Right lung (tissue), 5 donors: ENCODE results near the gene SERPINH1. TPM values are rescaled to one million over a fixed set of nuclear protein-coding genes. Genes with fewer than 3 reads are reported as not detected.

Experiments used
- DNase-seq, 2 donors: peaks; one replicate each; pipeline ENCODE4 v3.0.0-alpha.2; 2013
- polyA plus RNA-seq, 5 donors: library from polyadenylated mRNA; unstranded; fragments of 120-200 nt; gene quantifications; one replicate each; pipeline versions ENCODE4 v1.2.1 to v1.2.3, GENCODE V29; 2013; ENCODE audit warnings: inconsistent platforms in 1 of 5, low replicate concordance in 1 of 5; ENCODE audit not compliant: insufficient read length in 5 of 5, insufficient read depth in 1 of 5

Gene SERPINH1
- polyA plus RNA-seq, 5 donors = 354 to 546 (median 466) TPM

DNA sequence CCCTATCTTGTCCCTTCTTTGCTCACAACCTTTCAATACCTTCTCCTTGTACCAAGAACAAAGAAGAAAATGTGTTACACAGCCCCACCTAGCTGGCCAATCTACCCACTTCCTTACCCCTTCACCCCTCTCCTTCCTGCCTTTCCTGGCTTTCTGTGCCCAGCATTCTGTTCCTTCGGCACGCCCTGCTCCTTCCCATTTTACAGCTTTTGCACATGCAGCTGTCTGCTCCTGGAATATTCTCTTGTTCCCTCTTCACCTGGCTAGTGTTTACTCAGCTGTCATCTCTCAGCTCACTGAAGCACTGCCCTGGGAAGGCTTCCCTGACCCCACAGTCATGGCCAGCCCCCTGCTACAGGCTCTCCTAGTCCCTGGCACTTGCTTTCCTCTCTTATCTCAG, 30.7 kb downstream of the SERPINH1 start:
- DNase-seq = no peak

- DNase-seq = no peak
Measured at GRCh38 chr11:75593286-75593915, 31.3 kb downstream of the SERPINH1 start.

DNA sequence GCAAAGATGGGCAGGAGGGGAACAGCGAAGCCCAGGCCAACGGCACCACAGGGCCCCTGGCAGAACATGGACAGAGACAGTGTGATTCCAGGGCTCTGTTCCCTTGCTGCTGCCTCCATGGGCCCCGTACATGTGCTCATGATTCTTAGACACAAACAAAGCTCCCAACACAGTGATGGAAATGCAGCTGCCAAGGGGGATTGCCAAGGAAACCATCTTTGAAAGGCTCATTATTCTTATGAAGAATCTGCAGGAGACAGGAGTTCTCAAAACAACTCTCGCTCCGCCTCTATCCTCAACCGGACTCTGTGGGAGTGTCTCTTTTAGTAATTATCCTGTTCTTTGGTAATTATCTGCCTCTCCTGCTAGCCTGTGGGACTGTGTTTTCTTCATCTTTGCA, 32.2 kb downstream of the SERPINH1 start:
- no peak for DNase-seq

DNA sequence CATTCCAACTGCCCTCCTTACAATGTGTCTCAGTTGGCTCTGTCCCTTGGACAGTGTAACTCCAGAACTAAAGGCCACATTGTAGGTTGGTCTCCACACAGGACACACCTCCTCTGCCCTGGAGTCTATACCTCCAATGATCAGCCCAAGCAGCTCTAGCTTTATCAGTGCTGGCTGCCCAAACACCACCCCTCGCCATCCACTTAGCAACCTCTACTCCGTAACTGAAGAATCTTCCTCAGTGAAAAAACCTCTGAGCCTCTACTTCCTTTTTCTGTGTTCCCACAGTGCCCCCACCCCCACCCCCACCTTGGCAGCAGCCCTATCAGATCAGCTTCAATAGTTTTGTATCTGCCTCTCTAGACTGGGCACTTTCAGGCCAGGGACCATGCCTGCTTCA, 33.4 kb downstream of the SERPINH1 start:
- DNase-seq = no peak

- DNase-seq = no peak
Measured at GRCh38 chr11:75596914-75597313, 34.9 kb downstream of the SERPINH1 start.

DNA sequence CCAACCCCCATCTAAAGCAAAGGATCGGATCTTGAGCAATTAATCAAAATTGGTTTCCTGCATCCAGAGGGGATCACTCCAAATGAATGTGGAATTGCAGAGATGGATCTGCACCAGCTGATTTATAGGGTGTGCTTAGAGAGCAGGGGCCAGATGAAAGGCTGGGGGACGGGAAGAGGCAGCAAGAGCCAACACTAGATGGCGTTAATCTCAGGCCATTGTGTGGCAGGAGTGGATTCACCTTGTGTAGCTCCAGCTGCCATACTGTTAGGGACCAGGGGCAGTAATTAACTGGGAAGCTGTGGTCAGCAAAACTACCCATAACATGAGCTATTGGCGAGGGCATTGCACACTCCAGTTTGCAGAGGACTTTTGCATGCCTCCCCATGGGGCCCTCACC, 35.6 kb downstream of the SERPINH1 start:
- DNase-seq = no peak

DNA sequence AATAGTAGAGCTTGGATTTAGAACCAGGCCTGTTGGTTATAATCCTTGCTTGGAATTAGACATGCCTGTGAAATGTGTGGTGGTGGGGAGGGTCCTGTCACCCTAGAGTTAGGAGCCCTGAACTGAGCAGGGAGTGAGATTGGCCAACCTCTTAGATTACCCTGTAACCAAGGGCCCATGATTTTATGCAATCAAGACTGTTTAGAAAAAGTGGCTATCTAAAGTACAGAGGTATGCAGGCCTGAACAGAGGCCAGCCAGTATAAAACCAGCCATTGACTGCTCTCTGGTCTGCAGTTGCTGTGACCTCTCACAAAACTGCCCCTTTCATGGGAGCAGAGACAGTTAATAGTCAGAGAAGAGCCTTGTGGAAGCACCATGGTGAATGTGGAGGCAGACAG, 36.2 kb downstream of the SERPINH1 start:
- no peak for DNase-seq

DNA sequence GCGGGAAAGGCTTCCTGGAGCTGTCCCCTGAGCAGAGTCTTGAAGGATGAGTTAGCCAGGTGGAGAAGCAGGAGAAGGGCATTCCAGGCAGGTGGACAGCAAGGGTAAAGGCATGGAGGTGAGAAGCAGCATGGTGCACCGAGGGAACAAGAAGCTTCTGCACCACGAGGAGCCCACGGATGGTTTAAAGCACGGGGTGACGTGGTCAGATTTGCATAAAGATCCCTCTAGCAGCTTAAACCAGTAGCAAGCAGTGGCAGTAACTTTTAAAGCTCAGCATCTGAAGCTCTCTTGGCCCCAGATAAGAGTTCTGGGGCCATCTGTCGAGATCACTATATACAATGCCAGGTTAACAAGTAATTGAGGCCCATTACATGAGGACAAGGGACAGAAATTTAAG, 36.8 kb downstream of the SERPINH1 start:
- DNase-seq = no peak

DNA sequence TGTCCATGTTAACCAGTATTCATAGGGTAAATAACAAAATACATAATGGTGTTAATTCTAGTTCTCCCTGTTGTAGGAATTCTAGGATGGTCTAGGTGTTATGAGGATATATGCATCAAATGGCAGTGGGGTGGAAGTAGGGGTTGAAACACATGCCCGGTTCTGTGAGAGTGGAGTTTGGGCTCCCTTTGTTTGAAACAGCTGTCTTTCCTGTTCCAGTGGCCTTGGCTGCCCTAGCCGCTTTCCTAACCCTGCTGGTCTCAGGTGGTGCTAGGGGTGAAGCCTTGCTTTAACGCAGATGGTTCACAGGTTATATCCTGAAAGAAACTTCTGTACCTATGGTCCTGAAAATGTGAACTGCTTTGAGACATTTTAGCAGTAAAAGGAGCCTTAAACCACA, 38.3 kb downstream of the SERPINH1 start:
- DNase-seq = no peak

GRCh38 chr11:75601494-75601893, 39.4 kb downstream of the SERPINH1 start:
- DNase-seq = no peak

- DNase-seq = no peak
Measured at GRCh38 chr11:75602951-75603350, 40.9 kb downstream of the SERPINH1 start.

- no peak for DNase-seq
Measured at GRCh38 chr11:75603791-75604736, 42.0 kb downstream of the SERPINH1 start.

DNA sequence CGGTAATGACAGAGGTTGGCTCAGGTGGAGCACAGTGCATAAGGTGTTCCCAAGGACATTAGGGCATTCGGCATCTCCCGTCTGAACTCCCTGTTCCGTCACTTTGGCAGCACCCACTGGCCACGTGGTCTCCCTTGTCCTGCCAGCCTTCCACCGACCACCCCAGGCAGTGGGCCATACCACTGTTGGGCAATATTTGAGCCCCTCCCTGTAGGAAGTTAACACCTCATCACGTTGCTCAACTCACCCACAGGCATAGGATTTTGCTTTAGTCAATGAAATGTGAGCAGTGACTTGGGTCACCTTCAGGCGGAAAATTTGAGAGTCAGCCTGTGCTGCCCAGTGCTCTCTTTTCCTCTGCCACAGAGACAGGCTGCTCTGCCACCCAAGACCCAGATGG, 44.0 kb downstream of the SERPINH1 start:
- DNase-seq = no peak

DNA sequence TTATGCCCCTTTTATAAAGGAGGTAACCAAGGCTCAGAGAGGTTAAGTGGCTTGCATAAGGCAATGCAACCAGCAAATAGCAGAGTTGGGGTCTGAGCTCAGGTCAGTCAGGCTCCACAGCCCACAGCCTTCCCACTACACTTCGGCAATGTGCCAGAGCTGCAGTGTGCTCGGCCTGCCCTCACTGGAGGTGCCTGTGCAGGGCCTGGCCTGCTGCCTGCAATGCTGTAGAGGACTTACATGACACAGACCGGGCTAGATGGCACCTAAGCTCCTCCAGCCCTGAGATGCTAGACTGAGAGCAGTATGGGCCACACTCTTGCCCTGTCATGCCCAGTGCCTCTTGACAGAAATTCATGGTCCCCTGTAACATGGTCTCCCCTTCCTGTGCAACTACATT, 49.8 kb downstream of the SERPINH1 start:
- no peak for DNase-seq

DNA sequence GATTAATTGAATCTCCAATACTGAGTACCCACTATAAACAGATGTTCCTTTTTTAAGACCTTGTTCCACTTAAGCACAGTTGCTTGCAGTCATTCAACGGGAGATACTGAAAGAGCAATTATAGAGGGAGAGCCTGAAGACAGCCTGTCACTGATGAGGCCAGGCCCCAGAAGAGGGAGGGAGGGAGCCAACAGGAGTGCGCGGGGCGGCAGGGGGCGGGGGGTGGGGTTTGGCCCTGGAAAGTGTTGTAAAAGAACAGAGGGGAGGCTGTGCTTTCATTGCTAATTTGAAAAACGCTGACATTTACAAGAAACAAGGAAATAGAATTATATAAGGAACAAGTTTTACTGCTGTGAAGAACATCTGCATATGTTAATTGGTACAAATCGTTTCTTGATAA, 53.7 kb downstream of the SERPINH1 start:
- DNase-seq = peak in 1 of 2 donors; percentile 19

GRCh38 chr11:75616281-75616680, 54.2 kb downstream of the SERPINH1 start:
- no peak for DNase-seq

Other genes with a start within 250 kb of the SERPINH1 start
- 10 to 100 TPM; 40.5 to 62.8 (median 54.8) TPM for gene ARRB1, start 210.6 kb upstream of the SERPINH1 start, polyA plus RNA-seq
- gene RPS3, start 162.7 kb upstream of the SERPINH1 start, polyA plus RNA-seq = 1,000 to 10,000 TPM; 3,079 to 3,630 (median 3,579) TPM
- 1 to 10 TPM; 1.1 to 1.8 (median 1.4) TPM for gene KLHL35, start 129.1 kb upstream of the SERPINH1 start, polyA plus RNA-seq
- gene GDPD5, start 36.3 kb upstream of the SERPINH1 start, polyA plus RNA-seq = 10 to 100 TPM; 17.9 to 31.0 (median 25.6) TPM
- 1 to 10 TPM; 7.5 to 9.7 (median 8.3) TPM for gene MAP6, start 106.8 kb downstream of the SERPINH1 start, polyA plus RNA-seq
- under 1 TPM in 1 of 5 donors, not detected in 4; 0.17 TPM for gene MOGAT2, start 155.6 kb downstream of the SERPINH1 start, polyA plus RNA-seq
- 1 to 10 TPM; 1.2 to 2.1 (median 1.6) TPM for gene DGAT2, start 206.5 kb downstream of the SERPINH1 start, polyA plus RNA-seq